Measurements from ENCODE around the gene ICA1.

ICA1 gene

DNA sequence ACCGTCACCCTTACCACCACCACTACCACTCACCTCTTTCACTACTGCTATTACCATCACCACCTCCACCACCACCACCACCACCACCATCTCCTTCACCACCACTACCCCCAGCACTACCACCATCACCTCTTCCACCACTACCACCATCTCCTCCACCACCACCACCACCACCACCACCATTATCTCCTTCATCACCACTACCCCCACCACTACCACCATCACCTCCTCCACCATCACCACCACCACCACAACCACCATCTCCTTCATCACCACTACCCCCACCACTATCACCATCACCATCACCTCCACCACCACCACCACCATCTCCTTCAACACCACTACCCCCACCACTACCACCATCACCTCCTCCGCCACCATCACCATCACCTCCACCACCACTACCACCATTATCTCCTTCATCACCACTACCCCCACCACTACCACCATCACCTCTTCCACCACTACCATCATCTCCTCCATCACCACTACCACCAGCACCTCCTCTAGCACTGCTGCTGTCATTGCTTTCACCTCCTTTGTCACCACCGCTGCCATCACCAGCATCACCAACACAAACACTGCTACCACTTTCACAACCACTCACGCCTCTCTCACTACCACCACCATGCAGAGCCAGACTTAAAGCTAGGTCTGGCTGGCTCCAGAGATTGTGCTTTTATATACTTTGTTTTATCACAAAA is 109.3 kb downstream of the ICA1 start:
- no peak overlapping the region for H3K4me3 ChIP-seq (ENCODE audit: low read depth, low read length)
- TF ChIP-seq, protein P1, sequence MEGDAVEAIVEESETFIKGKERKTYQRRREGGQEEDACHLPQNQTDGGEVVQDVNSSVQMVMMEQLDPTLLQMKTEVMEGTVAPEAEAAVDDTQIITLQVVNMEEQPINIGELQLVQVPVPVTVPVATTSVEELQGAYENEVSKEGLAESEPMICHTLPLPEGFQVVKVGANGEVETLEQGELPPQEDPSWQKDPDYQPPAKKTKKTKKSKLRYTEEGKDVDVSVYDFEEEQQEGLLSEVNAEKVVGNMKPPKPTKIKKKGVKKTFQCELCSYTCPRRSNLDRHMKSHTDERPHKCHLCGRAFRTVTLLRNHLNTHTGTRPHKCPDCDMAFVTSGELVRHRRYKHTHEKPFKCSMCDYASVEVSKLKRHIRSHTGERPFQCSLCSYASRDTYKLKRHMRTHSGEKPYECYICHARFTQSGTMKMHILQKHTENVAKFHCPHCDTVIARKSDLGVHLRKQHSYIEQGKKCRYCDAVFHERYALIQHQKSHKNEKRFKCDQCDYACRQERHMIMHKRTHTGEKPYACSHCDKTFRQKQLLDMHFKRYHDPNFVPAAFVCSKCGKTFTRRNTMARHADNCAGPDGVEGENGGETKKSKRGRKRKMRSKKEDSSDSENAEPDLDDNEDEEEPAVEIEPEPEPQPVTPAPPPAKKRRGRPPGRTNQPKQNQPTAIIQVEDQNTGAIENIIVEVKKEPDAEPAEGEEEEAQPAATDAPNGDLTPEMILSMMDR (IDR thresholded peaks at IDR 0.05; ENCODE audit: borderline replicate concordance, insufficient read depth, low read depth, low read length) = no peak

DNA sequence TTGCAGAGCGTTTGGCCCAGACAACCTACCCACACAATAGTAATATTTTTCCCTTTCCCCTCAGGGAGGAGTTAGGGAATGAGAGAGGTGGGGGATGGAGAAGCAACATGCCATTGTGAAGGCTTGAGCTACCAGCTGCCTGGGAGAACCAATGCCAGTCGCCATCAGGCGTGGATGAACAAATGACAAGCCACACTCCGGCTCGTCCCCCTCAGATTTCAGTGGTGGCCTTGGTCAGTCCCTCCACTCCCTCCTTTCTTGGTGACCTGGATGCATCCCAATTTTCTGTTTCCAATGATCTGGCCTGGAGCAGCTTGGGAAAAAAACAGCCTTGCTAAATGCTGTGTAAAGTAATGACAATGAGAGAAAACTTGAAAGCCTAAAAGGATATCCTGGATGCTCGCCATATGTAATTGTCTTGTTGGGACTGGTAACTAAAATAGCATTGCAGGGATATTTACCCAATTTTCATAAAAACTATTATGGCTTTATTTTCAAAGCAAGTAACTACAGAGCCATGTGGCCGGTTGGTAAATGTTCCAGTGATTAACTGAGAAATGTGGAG is 110.7 kb downstream of the ICA1 start:
- TF ChIP-seq, protein P1 (IDR thresholded peaks at IDR 0.05; ENCODE audit: borderline replicate concordance, insufficient read depth, low read depth, low read length) = no peak
- no peak overlapping the region for H3K4me3 ChIP-seq (ENCODE audit: low read depth, low read length)

DNA sequence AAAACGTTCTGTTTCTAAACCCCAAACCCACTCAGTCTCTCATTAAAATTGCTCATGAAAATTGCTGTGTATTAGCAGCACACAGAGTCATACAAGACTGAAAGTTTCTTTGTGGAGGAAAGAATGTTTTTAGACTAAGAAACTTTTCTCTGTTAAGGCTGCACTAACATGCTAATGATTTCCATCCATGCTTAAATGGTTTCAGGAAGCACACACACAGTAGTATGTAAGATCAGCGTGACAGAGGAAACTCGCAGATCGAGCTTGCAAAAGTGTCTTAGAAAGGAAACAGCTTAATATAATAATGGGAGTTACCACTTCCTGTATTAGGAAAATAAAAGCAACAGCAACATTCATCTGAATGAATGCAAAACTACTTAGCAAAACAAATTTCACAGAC is 112.7 kb downstream of the ICA1 start:
- H3K4me3 ChIP-seq (ENCODE audit: low read depth, low read length) = no peak overlapping the region
- TF ChIP-seq, protein P1 (IDR thresholded peaks at IDR 0.05; ENCODE audit: borderline replicate concordance, insufficient read depth, low read depth, low read length) = no peak

DNA sequence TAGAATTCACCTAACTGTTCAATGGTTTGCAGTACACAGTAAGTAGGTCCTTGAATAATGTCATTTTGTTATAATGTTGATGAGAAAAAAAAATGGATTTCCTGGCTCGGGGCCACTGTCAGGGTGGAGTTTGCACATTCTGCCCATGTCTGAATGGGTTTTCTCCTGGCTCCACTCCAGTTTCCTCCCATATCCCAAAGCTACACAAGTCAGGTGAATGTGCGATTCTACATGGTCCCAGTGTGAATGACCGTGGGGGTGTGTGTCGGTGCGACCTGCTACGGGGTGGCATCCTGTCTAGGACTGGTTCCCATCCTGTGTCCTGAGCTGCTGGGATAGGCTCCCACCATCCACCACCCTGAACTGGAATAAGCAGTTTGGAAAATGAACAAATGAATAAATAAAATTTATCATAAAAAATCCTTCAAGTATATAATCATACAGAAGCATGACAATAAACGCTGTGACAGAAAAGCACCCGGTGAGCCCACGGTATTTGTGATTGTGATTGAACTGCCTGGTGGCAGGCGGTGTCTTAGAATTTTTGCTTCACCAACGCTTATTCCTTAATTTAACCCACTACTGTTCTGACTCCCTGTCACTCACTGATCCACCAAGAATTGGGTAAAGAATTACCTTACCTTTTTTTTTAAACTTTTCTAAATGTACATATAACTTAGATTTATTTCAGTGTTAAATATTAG is 114.1 kb downstream of the ICA1 start:
- no peak overlapping the region for H3K4me3 ChIP-seq (ENCODE audit: low read depth, low read length)
- TF ChIP-seq, protein P1 (IDR thresholded peaks at IDR 0.05; ENCODE audit: borderline replicate concordance, insufficient read depth, low read depth, low read length) = no peak

DNA sequence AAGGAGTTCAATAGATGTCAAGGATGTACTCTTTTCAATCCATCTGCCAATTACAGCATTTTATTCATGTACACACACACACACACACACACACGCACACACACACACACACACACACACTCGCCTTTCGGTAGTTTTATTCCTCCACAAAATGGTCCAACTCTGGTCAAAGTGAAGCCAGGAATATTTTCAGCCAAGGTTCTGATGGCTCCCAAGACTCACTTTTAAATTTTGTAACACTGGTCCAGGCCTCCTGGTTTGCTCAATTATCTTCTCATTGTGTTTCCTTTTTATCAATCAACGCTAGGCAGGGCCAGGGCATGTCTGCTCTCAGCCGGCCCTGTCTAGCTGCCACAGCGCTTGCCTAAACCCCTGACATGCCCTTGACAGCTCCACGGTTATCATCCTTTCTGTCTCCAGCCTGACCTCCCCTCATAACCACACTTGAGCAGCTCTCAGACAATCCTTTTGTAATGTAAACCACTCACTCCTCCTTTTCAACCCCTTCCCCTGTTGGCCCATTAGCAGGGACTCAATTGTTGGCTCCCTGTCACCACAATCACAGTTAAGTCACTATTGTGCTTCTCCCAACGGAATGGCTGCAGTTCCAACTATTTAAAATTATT is 115.1 kb downstream of the ICA1 start:
- H3K4me3 ChIP-seq (ENCODE audit: low read depth, low read length) = no peak overlapping the region
- TF ChIP-seq, protein P1 (IDR thresholded peaks at IDR 0.05; ENCODE audit: borderline replicate concordance, insufficient read depth, low read depth, low read length) = no peak

DNA sequence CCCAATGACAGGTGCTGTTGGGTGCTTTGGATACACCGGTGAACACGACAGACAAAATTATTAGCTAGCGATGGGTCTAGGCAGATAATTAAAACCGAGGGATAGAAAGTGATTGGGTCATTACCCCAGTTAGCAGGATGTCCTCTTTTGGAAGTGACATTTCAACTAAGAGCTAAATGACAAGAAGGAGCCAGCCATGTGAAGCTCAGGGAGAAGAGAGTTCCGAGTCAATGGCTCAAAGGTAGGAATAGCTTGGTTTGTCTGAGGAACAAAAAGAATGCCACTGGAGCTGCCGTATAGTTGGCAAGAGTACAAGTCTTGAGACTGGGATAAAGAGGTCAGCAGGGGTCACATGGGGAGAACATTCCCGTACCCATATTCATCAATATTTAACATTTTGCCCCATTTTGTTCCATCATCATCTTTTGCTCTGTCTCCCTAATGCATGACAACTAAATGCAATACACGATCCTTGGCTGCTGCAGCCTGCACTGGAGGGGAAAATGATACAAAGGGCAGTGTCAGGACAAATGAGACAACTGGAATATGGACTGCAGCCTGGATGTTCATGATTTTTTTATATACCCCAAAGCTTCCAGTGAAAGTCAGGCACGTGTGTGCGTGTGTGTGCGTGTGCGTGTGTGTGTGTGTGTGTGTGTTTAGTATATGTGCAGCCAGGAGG is 115.7 kb downstream of the ICA1 start:
- H3K4me3 ChIP-seq (ENCODE audit: low read depth, low read length) = no peak overlapping the region
- TF ChIP-seq, protein P1 (IDR thresholded peaks at IDR 0.05; ENCODE audit: borderline replicate concordance, insufficient read depth, low read depth, low read length) = no peak

All from GM12875 (cell line).